ENCODE data around the gene NBEA.

The NBEA gene

GRCh38 chr13:35617420-35617819 lies 675.4 kb downstream of the NBEA start:
- H3K27ac ChIP-seq (replicated peaks; ENCODE audit: low read length) = no peak overlapping the region
- no peaks in the 10 kb centered on the region for H3K4me1 ChIP-seq (ENCODE audit: control insufficient read depth in 2 of 2, insufficient read depth in 1 of 2, low read depth in 1 of 2, low read length in 2 of 2)
- no CpG with 5 or more reads among the region's 6 CpGs for WGBS, 2 donors (ENCODE audit: extremely low coverage in 2 of 2, insufficient read length in 2 of 2, insufficient replicate concordance in 1 of 2)
- no peak overlapping the region for H2BK12ac ChIP-seq (ENCODE audit: low read length)
- no peak overlapping the region for H4K91ac ChIP-seq (ENCODE audit: low read depth, low read length, poor library complexity)
- H2BK15ac ChIP-seq (ENCODE audit: low read length) = no peak overlapping the region
- H2BK5ac ChIP-seq (ENCODE audit: low read length) = no peak overlapping the region
- no peak overlapping the region for H2AFZ ChIP-seq (ENCODE audit: low read length)
- no peak overlapping the region for H3K23ac ChIP-seq (ENCODE audit: low read depth, low read length, poor library complexity)
- no peak overlapping the region for H2BK120ac ChIP-seq (ENCODE audit: low read depth, low read length)
- no peak overlapping the region for H3K9ac ChIP-seq (ENCODE audit: low read depth, low read length, poor library complexity)
- no peak for DNase-seq (ENCODE audit: low spot score)
- no peak overlapping the region for H3K18ac ChIP-seq (ENCODE audit: low read length)
- no peak overlapping the region for H3K4me2 ChIP-seq (ENCODE audit: insufficient read depth, low read length, poor library complexity, severe bottlenecking)
- H3K79me1 ChIP-seq (ENCODE audit: low read depth, low read length) = no peaks in the 10 kb centered on the region
- no peak overlapping the region for H4K8ac ChIP-seq (ENCODE audit: low read depth, low read length)
- H2AK5ac ChIP-seq (ENCODE audit: low read depth, low read length) = no peak overlapping the region
- no peaks in the 10 kb centered on the region for H3K9me3 ChIP-seq (replicated peaks in 1 of 2; ENCODE audit: control insufficient read depth in 2 of 2, insufficient read depth in 1 of 2, low read depth in 1 of 2, low read length in 2 of 2)
- no peak overlapping the region for H3K4ac ChIP-seq (ENCODE audit: low read length)
- no peak overlapping the region for H3K14ac ChIP-seq (ENCODE audit: low read length)
- no peaks in the 10 kb centered on the region for H3K27me3 ChIP-seq (ENCODE audit: control insufficient read depth in 3 of 3, insufficient read depth in 3 of 3, low read depth in 1 of 3, low read length in 3 of 3)
- H3K36me3 ChIP-seq (replicated peaks in 1 of 2; ENCODE audit: control insufficient read depth in 2 of 2, insufficient read depth in 2 of 2, low read length in 2 of 2) = no peaks in the 10 kb centered on the region
- H3K4me3 ChIP-seq (ENCODE audit: low read length in 2 of 2) = no peak overlapping the region

- Histone ChIP-seq H2BK12ac (ENCODE audit: low read length) (no peak overlapping the region), H2AFZ (ENCODE audit: low read length) (no peak overlapping the region), H3K79me1 (ENCODE audit: low read depth, low read length) (no peaks in the 10 kb centered on the region), H3K9me3 (replicated peaks in 1 of 2; ENCODE audit: control insufficient read depth in 2 of 2, insufficient read depth in 1 of 2, low read depth in 1 of 2, low read length in 2 of 2) (no peaks in the 10 kb centered on the region), H3K4me2 (ENCODE audit: insufficient read depth, low read length, poor library complexity, severe bottlenecking) (no peak overlapping the region), H3K4me1 (ENCODE audit: control insufficient read depth in 2 of 2, insufficient read depth in 1 of 2, low read depth in 1 of 2, low read length in 2 of 2) (no peaks in the 10 kb centered on the region), H3K23ac (ENCODE audit: low read depth, low read length, poor library complexity) (no peak overlapping the region), H2BK15ac (ENCODE audit: low read length) (no peak overlapping the region), H4K91ac (ENCODE audit: low read depth, low read length, poor library complexity) (no peak overlapping the region), H3K27me3 (ENCODE audit: control insufficient read depth in 3 of 3, insufficient read depth in 3 of 3, low read depth in 1 of 3, low read length in 3 of 3) (no peaks in the 10 kb centered on the region), H3K4me3 (ENCODE audit: low read length in 2 of 2) (no peak overlapping the region), H3K14ac (ENCODE audit: low read length) (no peak overlapping the region), H3K4ac (ENCODE audit: low read length) (no peak overlapping the region), H3K36me3 (replicated peaks in 1 of 2; ENCODE audit: control insufficient read depth in 2 of 2, insufficient read depth in 2 of 2, low read length in 2 of 2) (no peaks in the 10 kb centered on the region), H3K27ac (replicated peaks; ENCODE audit: low read length) (no peak overlapping the region), H3K18ac (ENCODE audit: low read length) (no peak overlapping the region), H2AK5ac (ENCODE audit: low read depth, low read length) (no peak overlapping the region), H2BK5ac (ENCODE audit: low read length) (no peak overlapping the region), H3K9ac (ENCODE audit: low read depth, low read length, poor library complexity) (no peak overlapping the region), H4K8ac (ENCODE audit: low read depth, low read length) (no peak overlapping the region), H2BK120ac (ENCODE audit: low read depth, low read length) (no peak overlapping the region)
- DNase-seq (ENCODE audit: low spot score) = no peak
- WGBS, 2 donors (ENCODE audit: extremely low coverage in 2 of 2, insufficient read length in 2 of 2, insufficient replicate concordance in 1 of 2) = no CpG with 5 or more reads among the region's 5 CpGs
Observed at GRCh38 chr13:35618565-35619083, 676.6 kb downstream of the NBEA start.

DNA sequence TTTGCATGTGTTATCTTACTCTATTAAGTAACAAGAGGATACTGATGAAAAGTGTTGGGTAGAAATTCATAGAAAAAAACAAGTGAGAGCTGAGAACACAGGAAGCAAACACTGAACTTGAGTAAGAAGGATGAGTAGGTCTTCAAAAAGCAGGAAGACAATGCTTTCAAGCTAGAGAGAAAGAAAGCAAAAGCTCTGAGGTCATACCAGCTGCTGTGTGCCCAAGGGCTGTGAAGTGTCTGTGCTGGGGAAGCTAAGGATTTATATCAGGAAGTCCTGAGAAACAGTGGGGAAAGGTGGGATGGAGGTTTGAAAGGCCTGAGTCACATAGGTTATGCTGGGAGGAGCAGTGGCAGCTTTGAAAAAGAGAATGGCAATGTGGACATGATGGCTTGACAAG lies 679.9 kb downstream of the NBEA start:
- H3K23ac ChIP-seq (ENCODE audit: low read depth, low read length, poor library complexity) = no peak overlapping the region
- no peak overlapping the region for H2AK5ac ChIP-seq (ENCODE audit: low read depth, low read length)
- no peak overlapping the region for H3K27ac ChIP-seq (replicated peaks; ENCODE audit: low read length)
- H3K36me3 ChIP-seq (replicated peaks in 1 of 2; ENCODE audit: control insufficient read depth in 2 of 2, insufficient read depth in 2 of 2, low read length in 2 of 2) = no peaks in the 10 kb centered on the region
- no peaks in the 10 kb centered on the region for H3K79me1 ChIP-seq (ENCODE audit: low read depth, low read length)
- no peak overlapping the region for H3K4ac ChIP-seq (ENCODE audit: low read length)
- no peak overlapping the region for H3K18ac ChIP-seq (ENCODE audit: low read length)
- H4K91ac ChIP-seq (ENCODE audit: low read depth, low read length, poor library complexity) = no peak overlapping the region
- no peak overlapping the region for H3K9ac ChIP-seq (ENCODE audit: low read depth, low read length, poor library complexity)
- no peak for DNase-seq (ENCODE audit: low spot score)
- no peak overlapping the region for H3K4me3 ChIP-seq (ENCODE audit: low read length in 2 of 2)
- no peaks in the 10 kb centered on the region for H3K9me3 ChIP-seq (replicated peaks in 1 of 2; ENCODE audit: control insufficient read depth in 2 of 2, insufficient read depth in 1 of 2, low read depth in 1 of 2, low read length in 2 of 2)
- H3K4me1 ChIP-seq (ENCODE audit: control insufficient read depth in 2 of 2, insufficient read depth in 1 of 2, low read depth in 1 of 2, low read length in 2 of 2) = no peaks in the 10 kb centered on the region
- H2BK5ac ChIP-seq (ENCODE audit: low read length) = no peak overlapping the region
- H3K4me2 ChIP-seq (ENCODE audit: insufficient read depth, low read length, poor library complexity, severe bottlenecking) = no peak overlapping the region
- H2BK12ac ChIP-seq (ENCODE audit: low read length) = no peak overlapping the region
- no peak overlapping the region for H4K8ac ChIP-seq (ENCODE audit: low read depth, low read length)
- H3K14ac ChIP-seq (ENCODE audit: low read length) = no peak overlapping the region
- no peaks in the 10 kb centered on the region for H3K27me3 ChIP-seq (ENCODE audit: control insufficient read depth in 3 of 3, insufficient read depth in 3 of 3, low read depth in 1 of 3, low read length in 3 of 3)
- H2BK120ac ChIP-seq (ENCODE audit: low read depth, low read length) = no peak overlapping the region
- H2AFZ ChIP-seq (ENCODE audit: low read length) = no peak overlapping the region
- H2BK15ac ChIP-seq (ENCODE audit: low read length) = no peak overlapping the region

- Histone ChIP-seq H3K36me3 (replicated peaks in 1 of 2; ENCODE audit: control insufficient read depth in 2 of 2, insufficient read depth in 2 of 2, low read length in 2 of 2) (no peaks in the 10 kb centered on the region), H3K27me3 (ENCODE audit: control insufficient read depth in 3 of 3, insufficient read depth in 3 of 3, low read depth in 1 of 3, low read length in 3 of 3) (no peaks in the 10 kb centered on the region), H2AK5ac (ENCODE audit: low read depth, low read length) (no peak overlapping the region), H2AFZ (ENCODE audit: low read length) (no peak overlapping the region), H3K4me2 (ENCODE audit: insufficient read depth, low read length, poor library complexity, severe bottlenecking) (no peak overlapping the region), H3K18ac (ENCODE audit: low read length) (no peak overlapping the region), H3K4ac (ENCODE audit: low read length) (no peak overlapping the region), H3K9ac (ENCODE audit: low read depth, low read length, poor library complexity) (no peak overlapping the region), H3K23ac (ENCODE audit: low read depth, low read length, poor library complexity) (no peak overlapping the region), H3K9me3 (replicated peaks in 1 of 2; ENCODE audit: control insufficient read depth in 2 of 2, insufficient read depth in 1 of 2, low read depth in 1 of 2, low read length in 2 of 2) (no peaks in the 10 kb centered on the region), H3K14ac (ENCODE audit: low read length) (no peak overlapping the region), H3K4me3 (ENCODE audit: low read length in 2 of 2) (no peak overlapping the region), H3K4me1 (ENCODE audit: control insufficient read depth in 2 of 2, insufficient read depth in 1 of 2, low read depth in 1 of 2, low read length in 2 of 2) (no peaks in the 10 kb centered on the region), H2BK12ac (ENCODE audit: low read length) (no peak overlapping the region), H4K91ac (ENCODE audit: low read depth, low read length, poor library complexity) (no peak overlapping the region), H4K8ac (ENCODE audit: low read depth, low read length) (no peak overlapping the region), H3K79me1 (ENCODE audit: low read depth, low read length) (no peaks in the 10 kb centered on the region), H2BK15ac (ENCODE audit: low read length) (no peak overlapping the region), H2BK5ac (ENCODE audit: low read length) (no peak overlapping the region), H2BK120ac (ENCODE audit: low read depth, low read length) (no peak overlapping the region), H3K27ac (replicated peaks; ENCODE audit: low read length) (no peak overlapping the region)
- no peak for DNase-seq (ENCODE audit: low spot score)
- no CpG with 5 or more reads among the region's 2 CpGs for WGBS, 2 donors (ENCODE audit: extremely low coverage in 2 of 2, insufficient read length in 2 of 2, insufficient replicate concordance in 1 of 2)
Observed at GRCh38 chr13:35629026-35629425, 687.0 kb downstream of the NBEA start.
